ENCODE results near the gene TMEM248. TPM values are rescaled to one million over a fixed set of nuclear protein-coding genes. Genes with fewer than 3 reads are reported as not detected.

The TMEM248 gene
- polyA plus RNA-seq, 1 donor from 2014 or later: 41.8 TPM

GRCh38 chr7:66950763-66951162, 29.7 kb downstream of the TMEM248 start:
- no peak overlapping the region for H3K4me3 ChIP-seq (ENCODE audit: low read length)
- no peak overlapping the region for H3K9ac ChIP-seq (ENCODE audit: low read length)
- H3K27me3 ChIP-seq (ENCODE audit: insufficient read depth, low read depth, low read length): no peaks in the 10 kb centered on the region
- no peaks in the 10 kb centered on the region for H3K79me2 ChIP-seq (replicated peaks; ENCODE audit: insufficient read depth, low read length)
- no peaks in the 10 kb centered on the region for H3F3A ChIP-seq (ENCODE audit: insufficient read depth, low read length, poor library complexity, severe bottlenecking)
- H2AFZ ChIP-seq (ENCODE audit: low read depth, low read length): no peak overlapping the region
- H3K36me3 ChIP-seq (ENCODE audit: insufficient read depth, low read length): peaks cover 4% of the 10 kb centered on the region
- H3K27ac ChIP-seq (ENCODE audit: low read length): no peak overlapping the region
- no peak overlapping the region for H3K4me2 ChIP-seq (ENCODE audit: low read length)
- H3K9me2 ChIP-seq (ENCODE audit: insufficient read depth, low read length): no peaks in the 10 kb centered on the region
- no peaks in the 10 kb centered on the region for H4K20me1 ChIP-seq (ENCODE audit: insufficient read depth)
- no peak for TF ChIP-seq EP300 (conservative IDR thresholded peaks at IDR 0.05; ENCODE audit: poor library complexity, severe bottlenecking)
- TF ChIP-seq CTCF (IDR thresholded peaks at IDR 0.05; ENCODE audit: poor library complexity, severe bottlenecking): no peak
- no peak for TF ChIP-seq POLR2AphosphoS5 (IDR thresholded peaks at IDR 0.05)
- no peak for TF ChIP-seq MXI1 (conservative IDR thresholded peaks at IDR 0.05; ENCODE audit: poor library complexity, severe bottlenecking)
- no peak for TF ChIP-seq EZH2 (IDR thresholded peaks at IDR 0.05; ENCODE audit: borderline replicate concordance, insufficient read depth, low read length, poor library complexity, severe bottlenecking)
- no peak for TF ChIP-seq RAD21 (conservative IDR thresholded peaks at IDR 0.05)
- H3K9me3 ChIP-seq (ENCODE audit: low read length): no peaks in the 10 kb centered on the region

GRCh38 chr7:66952343-66953043, 31.5 kb downstream of the TMEM248 start:
- Histone ChIP-seq H4K20me1 (ENCODE audit: insufficient read depth) (no peaks in the 10 kb centered on the region), H3K9me3 (ENCODE audit: low read length) (no peaks in the 10 kb centered on the region), H3K36me3 (ENCODE audit: insufficient read depth, low read length) (peaks cover 4% of the 10 kb centered on the region), H3K4me3 (ENCODE audit: low read length) (no peak overlapping the region), H3K9me2 (ENCODE audit: insufficient read depth, low read length) (no peaks in the 10 kb centered on the region), H3K27ac (ENCODE audit: low read length) (no peak overlapping the region), H3K27me3 (ENCODE audit: insufficient read depth, low read depth, low read length) (no peaks in the 10 kb centered on the region), H3K9ac (ENCODE audit: low read length) (no peak overlapping the region), H3K4me2 (ENCODE audit: low read length) (no peak overlapping the region), H3K79me2 (replicated peaks; ENCODE audit: insufficient read depth, low read length) (no peaks in the 10 kb centered on the region), H3F3A (ENCODE audit: insufficient read depth, low read length, poor library complexity, severe bottlenecking) (no peaks in the 10 kb centered on the region), H2AFZ (ENCODE audit: low read depth, low read length) (no peak overlapping the region)
- TF ChIP-seq EZH2 (IDR thresholded peaks at IDR 0.05; ENCODE audit: borderline replicate concordance, insufficient read depth, low read length, poor library complexity, severe bottlenecking) (no peak), CTCF (IDR thresholded peaks at IDR 0.05; ENCODE audit: poor library complexity, severe bottlenecking) (no peak), REST (IDR thresholded peaks at IDR 0.05; ENCODE audit: borderline replicate concordance) (no peak), POLR2AphosphoS5 (IDR thresholded peaks at IDR 0.05) (no peak), SMC3 (conservative IDR thresholded peaks at IDR 0.05; ENCODE audit: poor library complexity) (no peak), TAF1 (IDR thresholded peaks at IDR 0.05; ENCODE audit: low read depth) (no peak), EP300 (conservative IDR thresholded peaks at IDR 0.05; ENCODE audit: poor library complexity, severe bottlenecking) (no peak), RAD21 (conservative IDR thresholded peaks at IDR 0.05) (no peak), MXI1 (conservative IDR thresholded peaks at IDR 0.05; ENCODE audit: poor library complexity, severe bottlenecking) (no peak)
